Mammary epithelial cell (primary cell): ENCODE data around the gene IL3.

ENCODE experiments used
- EZH2 ChIP-seq: IDR thresholded peaks from 2 replicates; pipeline ENCODE4 v1.6.1; 2012; ENCODE audit warnings: low read length, inconsistent platforms, borderline replicate concordance
- TF ChIP-seq, protein P1 (sequence below), 2 donors: IDR thresholded peaks in 1 of 2; conservative IDR thresholded peaks in 1 of 2; 2 replicates each; pipeline ENCODE4 v1.5.1; 2011 to 2012; ENCODE audit warnings: inconsistent platforms in 2 of 2, low read length in 2 of 2, mild to moderate bottlenecking in 2 of 2, control low read depth in 1 of 2, low read depth in 1 of 2; ENCODE audit not compliant: insufficient read depth in 1 of 2; ENCODE audit errors: extremely low read depth in 1 of 2

DNA sequence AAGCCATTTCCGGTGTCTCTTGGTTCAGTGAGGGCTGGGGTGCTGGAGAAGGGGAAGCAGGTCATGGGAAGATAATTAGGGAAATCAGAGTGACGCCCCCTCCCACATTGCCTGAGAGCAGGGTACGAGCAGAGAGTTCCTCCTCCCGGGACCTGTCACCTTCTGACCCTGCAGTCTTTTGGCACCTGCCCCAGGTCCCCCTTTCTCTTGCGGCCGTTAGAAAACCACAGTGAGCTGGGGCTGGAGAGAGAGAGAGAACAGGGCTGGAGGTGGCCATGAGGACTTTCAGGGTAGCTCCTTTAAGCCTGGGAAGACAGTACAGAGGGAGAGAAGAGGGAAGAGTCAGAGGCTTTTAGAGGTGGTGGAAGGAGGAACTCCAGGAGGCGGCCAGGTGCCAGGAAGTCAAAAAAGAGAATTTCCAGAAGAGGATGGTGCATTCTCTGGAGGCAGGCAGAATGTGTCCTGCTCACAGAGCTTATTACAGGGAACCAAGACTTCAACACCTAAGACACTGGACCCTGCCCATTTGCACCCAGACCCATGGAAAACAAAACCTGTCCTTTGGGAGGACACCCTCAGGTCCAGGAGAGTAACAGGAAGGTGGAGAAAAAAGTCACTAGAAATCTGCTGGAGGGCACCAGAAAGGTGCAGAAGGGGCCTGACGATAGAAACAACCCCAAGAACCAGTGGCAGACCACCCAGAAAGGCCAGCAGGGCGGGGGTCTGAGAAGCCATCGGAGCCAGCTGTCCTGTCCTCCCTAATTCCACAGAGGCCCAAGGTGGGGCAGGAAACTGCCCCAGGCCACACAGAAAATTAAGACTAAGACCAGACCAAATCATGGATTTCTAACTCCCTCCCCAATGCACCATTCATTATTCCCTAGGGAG is 42.5 kb upstream of the IL3 start:
- TF ChIP-seq, protein P1, sequence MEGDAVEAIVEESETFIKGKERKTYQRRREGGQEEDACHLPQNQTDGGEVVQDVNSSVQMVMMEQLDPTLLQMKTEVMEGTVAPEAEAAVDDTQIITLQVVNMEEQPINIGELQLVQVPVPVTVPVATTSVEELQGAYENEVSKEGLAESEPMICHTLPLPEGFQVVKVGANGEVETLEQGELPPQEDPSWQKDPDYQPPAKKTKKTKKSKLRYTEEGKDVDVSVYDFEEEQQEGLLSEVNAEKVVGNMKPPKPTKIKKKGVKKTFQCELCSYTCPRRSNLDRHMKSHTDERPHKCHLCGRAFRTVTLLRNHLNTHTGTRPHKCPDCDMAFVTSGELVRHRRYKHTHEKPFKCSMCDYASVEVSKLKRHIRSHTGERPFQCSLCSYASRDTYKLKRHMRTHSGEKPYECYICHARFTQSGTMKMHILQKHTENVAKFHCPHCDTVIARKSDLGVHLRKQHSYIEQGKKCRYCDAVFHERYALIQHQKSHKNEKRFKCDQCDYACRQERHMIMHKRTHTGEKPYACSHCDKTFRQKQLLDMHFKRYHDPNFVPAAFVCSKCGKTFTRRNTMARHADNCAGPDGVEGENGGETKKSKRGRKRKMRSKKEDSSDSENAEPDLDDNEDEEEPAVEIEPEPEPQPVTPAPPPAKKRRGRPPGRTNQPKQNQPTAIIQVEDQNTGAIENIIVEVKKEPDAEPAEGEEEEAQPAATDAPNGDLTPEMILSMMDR (conservative IDR thresholded peaks at IDR 0.05 in 1 of 2, IDR thresholded peaks at IDR 0.05 in 1 of 2; ENCODE audit: extremely low read depth in 1 of 2, insufficient read depth in 1 of 2, low read depth in 1 of 2, low read length in 2 of 2), result no peak
- TF ChIP-seq EZH2, result no peak
